A673 (cell line): ENCODE results near the gene PPP1R18. TPM values are rescaled to one million over a fixed set of nuclear protein-coding genes. Genes with fewer than 3 reads are reported as not detected.

Experiments used
- BruUV-seq: library from RNA; stranded (reverse); fragments of 400-500 nt; replicated peaks from 2 replicates; lab custom pipeline; 2021; lab: Mats Ljungman, UMichigan
- CTCF ChIA-PET: fragments of 300-600 bp; sonication (Branson Sonifier 250); formaldehyde crosslinking; loops from one replicate; lab custom pipeline; 2022; ENCODE audit warnings: antibody characterized with exemption; lab: Charles Lee
- POLR2A ChIA-PET: fragments of 300-600 bp; sonication (Branson Sonifier 250); formaldehyde crosslinking; loops from one replicate; lab custom pipeline; 2022; ENCODE audit warnings: antibody characterized with exemption; ENCODE audit not compliant: low non-redundant PET; lab: Charles Lee
- DNase-seq: peaks from one replicate; pipeline ENCODE4 v3.0.0-alpha.2; 2015; ENCODE audit warnings: low spot score
- H3K27ac ChIP-seq: fragments of 200-600 bp; sonication (generic); 2 replicates; pipeline ENCODE4 v1.5.1; 2016; ENCODE audit warnings: mixed run types, low read depth, mild to moderate bottlenecking, mixed read lengths, antibody characterized with exemption, low read length; ENCODE audit not compliant: poor library complexity, severe bottlenecking
- H3K27me3 ChIP-seq: fragments of 200-600 bp; sonication (generic); replicated peaks from 2 replicates; pipeline ENCODE4 v1.6.1; 2017; ENCODE audit warnings: mixed run types, low read depth, mild to moderate bottlenecking, mixed read lengths, antibody characterized with exemption, low read length; ENCODE audit not compliant: insufficient read depth, poor library complexity
- H3K36me3 ChIP-seq: fragments of 200-600 bp; sonication (generic); 2 replicates; pipeline ENCODE4 v1.6.1; 2016; ENCODE audit warnings: mixed run types, mild to moderate bottlenecking, mixed read lengths, antibody characterized with exemption, low read length; ENCODE audit not compliant: insufficient read depth, poor library complexity, severe bottlenecking
- H3K4me1 ChIP-seq: fragments of 200-600 bp; sonication (generic); 2 replicates; pipeline ENCODE4 v1.6.1; 2017; ENCODE audit warnings: mixed run types, mild to moderate bottlenecking, mixed read lengths, antibody characterized with exemption, low read length; ENCODE audit not compliant: insufficient read depth, poor library complexity, severe bottlenecking
- H3K4me3 ChIP-seq: fragments of 200-600 bp; sonication (generic); 2 replicates; pipeline ENCODE4 v1.5.1; 2016; ENCODE audit warnings: low read depth, mixed run types, mild to moderate bottlenecking, mixed read lengths, low read length; ENCODE audit not compliant: poor library complexity, severe bottlenecking
- H3K9me3 ChIP-seq: fragments of 200-600 bp; sonication (generic); 2 replicates; pipeline ENCODE4 v1.6.1; 2016; ENCODE audit warnings: mixed run types, low read depth, mild to moderate bottlenecking, mixed read lengths, antibody characterized with exemption, low read length; ENCODE audit not compliant: poor library complexity, severe bottlenecking
- EZH2 ChIP-seq: fragments of 200-600 bp; sonication (generic); IDR thresholded peaks from 2 replicates; pipeline ENCODE4 v1.6.1; 2017; ENCODE audit warnings: borderline replicate concordance, low read depth, mild to moderate bottlenecking, mixed read lengths, antibody characterized with exemption, low read length; ENCODE audit not compliant: poor library complexity, severe bottlenecking
- intact Hi-C: fragments of 100-400 bp; cut with micrococcal nuclease; formaldehyde crosslinking; loops from one replicate; pipeline ENCODE4 v1.10.0; 2022; ENCODE audit not compliant: unreplicated experiment
- total RNA-seq: library from RNA; stranded (reverse); gene quantifications from 2 replicates; pipeline ENCODE4 v1.2.3, GENCODE V29; 2021
- TF ChIP-seq, protein P1 (sequence below): fragments of 300-800, 200-600 bp; sonication (generic); conservative IDR thresholded peaks from 2 replicates; pipeline ENCODE4 v1.5.1; 2017; ENCODE audit warnings: low read depth, mild to moderate bottlenecking, antibody characterized with exemption, low read length, moderate library complexity, mixed read lengths

PPP1R18 gene
- total RNA-seq, 1 experiment from 2014 or later: 50.3 TPM

DNA sequence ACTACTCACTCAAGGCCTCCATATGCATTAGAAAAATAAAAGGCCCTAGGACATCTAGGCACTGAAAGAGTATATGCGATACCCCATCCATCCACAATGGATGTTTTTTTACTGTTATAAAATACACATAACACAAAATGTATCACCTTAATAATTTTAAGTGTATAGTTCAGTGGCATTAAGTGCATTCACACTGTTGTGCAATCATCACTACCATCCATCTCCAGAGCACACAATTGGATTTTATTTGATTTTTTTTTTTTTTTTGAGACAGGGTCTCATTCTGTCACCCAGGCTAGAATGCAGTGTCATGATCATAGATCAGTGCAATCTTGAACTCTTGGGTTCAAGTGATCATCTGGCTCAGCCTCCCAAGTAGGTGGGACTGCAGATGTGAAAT, 27.8 kb upstream of the PPP1R18 start:
- CTCF ChIA-PET: interaction anchor here (0.6 to 0.7 kb wide), 2 partner anchors 16 to 42 kb away, joined by 3 to 4 read pairs; no protein-coding TSS in a partner anchor
- TF ChIP-seq, protein P1, sequence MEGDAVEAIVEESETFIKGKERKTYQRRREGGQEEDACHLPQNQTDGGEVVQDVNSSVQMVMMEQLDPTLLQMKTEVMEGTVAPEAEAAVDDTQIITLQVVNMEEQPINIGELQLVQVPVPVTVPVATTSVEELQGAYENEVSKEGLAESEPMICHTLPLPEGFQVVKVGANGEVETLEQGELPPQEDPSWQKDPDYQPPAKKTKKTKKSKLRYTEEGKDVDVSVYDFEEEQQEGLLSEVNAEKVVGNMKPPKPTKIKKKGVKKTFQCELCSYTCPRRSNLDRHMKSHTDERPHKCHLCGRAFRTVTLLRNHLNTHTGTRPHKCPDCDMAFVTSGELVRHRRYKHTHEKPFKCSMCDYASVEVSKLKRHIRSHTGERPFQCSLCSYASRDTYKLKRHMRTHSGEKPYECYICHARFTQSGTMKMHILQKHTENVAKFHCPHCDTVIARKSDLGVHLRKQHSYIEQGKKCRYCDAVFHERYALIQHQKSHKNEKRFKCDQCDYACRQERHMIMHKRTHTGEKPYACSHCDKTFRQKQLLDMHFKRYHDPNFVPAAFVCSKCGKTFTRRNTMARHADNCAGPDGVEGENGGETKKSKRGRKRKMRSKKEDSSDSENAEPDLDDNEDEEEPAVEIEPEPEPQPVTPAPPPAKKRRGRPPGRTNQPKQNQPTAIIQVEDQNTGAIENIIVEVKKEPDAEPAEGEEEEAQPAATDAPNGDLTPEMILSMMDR: no peak
- no peak for TF ChIP-seq EZH2
- Histone ChIP-seq H3K36me3 (peaks cover 53% of the 10 kb centered on the region), H3K4me3 (no peak overlapping the region), H3K9me3 (no peaks in the 10 kb centered on the region), H3K27ac (no peak overlapping the region), H3K27me3 (no peaks in the 10 kb centered on the region), H3K4me1 (peaks cover 17% of the 10 kb centered on the region)
- BruUV-seq: no TSS peak
- no peak for DNase-seq
- POLR2A ChIA-PET: no interaction called here
- intact Hi-C loops: no loop called here

DNA sequence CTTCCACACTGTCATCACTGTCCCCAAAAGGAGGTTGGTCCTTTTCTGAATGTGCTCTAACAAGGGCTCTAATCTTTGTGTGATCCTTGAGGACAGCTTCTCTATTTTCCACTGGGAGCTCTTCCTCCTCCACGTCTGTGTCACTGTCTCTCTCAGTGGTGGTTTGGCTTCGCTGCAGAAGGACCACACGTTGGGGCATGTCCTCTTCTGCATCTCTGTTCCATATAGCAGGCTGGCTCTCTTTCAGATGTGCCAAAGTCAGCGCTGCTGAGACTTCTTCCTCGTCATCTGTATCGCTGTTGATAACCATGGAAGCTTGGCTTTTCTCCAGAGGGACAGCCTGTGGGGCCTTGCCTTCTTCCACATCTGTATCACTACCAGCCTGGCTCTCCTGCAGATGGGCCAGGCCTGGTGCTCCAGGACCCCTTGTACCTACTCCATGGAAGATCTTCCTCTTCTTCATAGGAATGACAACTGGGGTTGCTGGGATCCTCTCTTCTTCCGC, 26.0 kb upstream of the PPP1R18 start:
- BruUV-seq: TSS peak; percentile 3
- DNase-seq: no peak
- no peak for TF ChIP-seq EZH2
- TF ChIP-seq, protein P1: no peak
- no peaks in the 10 kb centered on the region for H3K27me3 ChIP-seq
- no peak overlapping the region for H3K27ac ChIP-seq
- ChIA-PET POLR2A (no interaction called here), CTCF (no interaction called here)
- H3K4me1 ChIP-seq: peaks cover 7% of the 10 kb centered on the region
- intact Hi-C loops: no loop called here
- H3K4me3 ChIP-seq: no peak overlapping the region
- peaks cover 64% of the 10 kb centered on the region for H3K36me3 ChIP-seq
- no peaks in the 10 kb centered on the region for H3K9me3 ChIP-seq

DNA sequence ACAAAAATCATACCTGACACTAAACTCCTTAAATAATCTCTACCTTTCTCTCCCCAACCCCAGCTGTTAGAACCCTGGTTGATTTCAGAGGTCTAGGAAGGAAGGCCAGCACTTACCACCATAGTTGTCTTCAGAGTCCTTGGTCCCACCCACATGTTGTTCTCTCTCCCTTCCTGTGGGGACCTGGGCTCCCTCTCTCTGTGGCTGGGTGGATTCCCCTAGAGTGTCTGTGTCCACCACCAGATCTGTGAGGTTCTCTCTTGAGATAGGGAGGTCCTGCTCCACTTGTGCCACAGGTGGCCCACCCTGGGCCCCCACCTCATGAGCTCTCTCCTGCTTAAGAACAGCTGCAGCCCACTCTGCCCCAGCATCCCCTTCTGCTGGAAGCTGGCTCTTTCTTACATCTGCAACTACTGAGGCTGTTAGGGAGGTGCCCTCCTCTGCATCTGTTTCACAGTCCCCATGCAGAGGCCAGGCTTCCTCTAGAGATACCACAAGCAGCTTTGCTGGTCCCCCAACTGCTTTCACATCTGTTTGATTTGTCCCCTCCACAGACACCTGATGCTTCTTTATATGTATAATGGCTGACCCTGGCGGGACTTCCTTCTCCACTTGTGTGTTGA, 25.4 kb upstream of the PPP1R18 start:
- intact Hi-C loops: no loop called here
- no peaks in the 10 kb centered on the region for H3K27me3 ChIP-seq
- H3K4me3 ChIP-seq: no peak overlapping the region
- POLR2A ChIA-PET: no interaction called here
- H3K9me3 ChIP-seq: no peaks in the 10 kb centered on the region
- no peak overlapping the region for H3K27ac ChIP-seq
- no TSS peak for BruUV-seq
- DNase-seq: no peak
- CTCF ChIA-PET: no interaction called here
- H3K36me3 ChIP-seq: peaks cover 70% of the 10 kb centered on the region
- TF ChIP-seq EZH2: no peak
- TF ChIP-seq, protein P1: no peak
- peaks cover 11% of the 10 kb centered on the region for H3K4me1 ChIP-seq
